ENCODE data around the gene SFXN1.
"Not testable (repeated sequence)": the region's sequence is repeated elsewhere in the genome, so short reads cannot be mapped to it uniquely, and the experiment has no call there.

The SFXN1 gene

GRCh38 chr5:175494264-175495183 lies 16.2 kb downstream of the SFXN1 start:
- H3K4me1 Mint-ChIP-seq (ENCODE audit: low read depth) = peaks cover 36% of the 10 kb centered on the region

GRCh38 chr5:175501759-175502158 lies 23.4 kb downstream of the SFXN1 start:
- H3K27me3 Mint-ChIP-seq (ENCODE audit: low read depth) = no peaks in the 10 kb centered on the region
- H3K9me3 Mint-ChIP-seq = no peaks in the 10 kb centered on the region
- peaks cover 27% of the 10 kb centered on the region for H3K4me1 Mint-ChIP-seq (ENCODE audit: low read depth)
- H3K4me3 Mint-ChIP-seq = no peak overlapping the region
- no peak overlapping the region for H3K27ac Mint-ChIP-seq
- peaks cover 47% of the 10 kb centered on the region for H3K36me3 Mint-ChIP-seq (ENCODE audit: low read depth)

More at GRCh38 chr5:175494264-175495183, 16.2 kb downstream of the SFXN1 start:
- H3K27me3 Mint-ChIP-seq (ENCODE audit: low read depth) = no peaks in the 10 kb centered on the region
- H3K4me3 Mint-ChIP-seq = no peak overlapping the region
- peaks cover 47% of the 10 kb centered on the region for H3K36me3 Mint-ChIP-seq (ENCODE audit: low read depth)
- H3K27ac Mint-ChIP-seq = peak overlapping the region; percentile 64
- no peaks in the 10 kb centered on the region for H3K9me3 Mint-ChIP-seq

- peaks cover 50% of the 10 kb centered on the region for H3K36me3 Mint-ChIP-seq (ENCODE audit: low read depth)
- H3K4me3 Mint-ChIP-seq; H3K9me3 Mint-ChIP-seq; H3K27me3 Mint-ChIP-seq (ENCODE audit: low read depth): not testable (repeated sequence)
- peak overlapping the region; percentile 71 for H3K27ac Mint-ChIP-seq
- H3K4me1 Mint-ChIP-seq (ENCODE audit: low read depth) = peaks cover 32% of the 10 kb centered on the region
Measured at GRCh38 chr5:175507671-175508070, 29.3 kb downstream of the SFXN1 start.

GRCh38 chr5:175508896-175509295 lies 30.5 kb downstream of the SFXN1 start:
- Mint-ChIP-seq H3K27me3 (ENCODE audit: low read depth) (no peaks in the 10 kb centered on the region), H3K4me1 (ENCODE audit: low read depth) (peaks cover 31% of the 10 kb centered on the region), H3K36me3 (ENCODE audit: low read depth) (peaks cover 53% of the 10 kb centered on the region), H3K27ac (peak overlapping the region; percentile 36), H3K9me3 (no peaks in the 10 kb centered on the region), H3K4me3 (no peak overlapping the region)

- Mint-ChIP-seq H3K27ac (peak overlapping the region; percentile 35), H3K4me1 (ENCODE audit: low read depth) (peaks cover 42% of the 10 kb centered on the region), H3K9me3 (peaks cover 3% of the 10 kb centered on the region), H3K27me3 (ENCODE audit: low read depth) (no peaks in the 10 kb centered on the region), H3K36me3 (ENCODE audit: low read depth) (peaks cover 69% of the 10 kb centered on the region), H3K4me3 (no peak overlapping the region)
Measured at GRCh38 chr5:175513297-175513696, 34.9 kb downstream of the SFXN1 start.

- Mint-ChIP-seq H3K9me3 (peaks cover 8% of the 10 kb centered on the region), H3K36me3 (ENCODE audit: low read depth) (peaks cover 73% of the 10 kb centered on the region), H3K4me3 (no peak overlapping the region), H3K27me3 (ENCODE audit: low read depth) (no peaks in the 10 kb centered on the region), H3K27ac (peak overlapping the region; percentile 35), H3K4me1 (ENCODE audit: low read depth) (peaks cover 43% of the 10 kb centered on the region)
Measured at GRCh38 chr5:175513726-175514125, 35.4 kb downstream of the SFXN1 start.

GRCh38 chr5:175516933-175517823 lies 38.8 kb downstream of the SFXN1 start:
- Mint-ChIP-seq H3K4me1 (ENCODE audit: low read depth) (peaks cover 56% of the 10 kb centered on the region), H3K9me3 (peaks cover 15% of the 10 kb centered on the region), H3K4me3 (peak overlapping the region; percentile 72), H3K27ac (peak overlapping the region; percentile 92), H3K36me3 (ENCODE audit: low read depth) (peaks cover 72% of the 10 kb centered on the region), H3K27me3 (ENCODE audit: low read depth) (no peaks in the 10 kb centered on the region)

- Mint-ChIP-seq H3K9me3 (peaks cover 15% of the 10 kb centered on the region), H3K4me1 (ENCODE audit: low read depth) (peaks cover 63% of the 10 kb centered on the region), H3K4me3 (peak overlapping the region; percentile 72), H3K27me3 (ENCODE audit: low read depth) (no peaks in the 10 kb centered on the region), H3K27ac (peak overlapping the region; percentile 92), H3K36me3 (ENCODE audit: low read depth) (peaks cover 74% of the 10 kb centered on the region)
Measured at GRCh38 chr5:175517824-175518450, 39.6 kb downstream of the SFXN1 start.

GRCh38 chr5:175519006-175519405 lies 40.6 kb downstream of the SFXN1 start:
- peaks cover 69% of the 10 kb centered on the region for H3K36me3 Mint-ChIP-seq (ENCODE audit: low read depth)
- H3K4me1 Mint-ChIP-seq (ENCODE audit: low read depth) = peaks cover 70% of the 10 kb centered on the region
- no peak overlapping the region for H3K4me3 Mint-ChIP-seq
- no peaks in the 10 kb centered on the region for H3K27me3 Mint-ChIP-seq (ENCODE audit: low read depth)
- peaks cover 15% of the 10 kb centered on the region for H3K9me3 Mint-ChIP-seq
- H3K27ac Mint-ChIP-seq = peak overlapping the region; percentile 66

- H3K36me3 Mint-ChIP-seq (ENCODE audit: low read depth) = peaks cover 73% of the 10 kb centered on the region
- H3K9me3 Mint-ChIP-seq = peaks cover 15% of the 10 kb centered on the region
- peaks cover 81% of the 10 kb centered on the region for H3K4me1 Mint-ChIP-seq (ENCODE audit: low read depth)
- peak overlapping the region; percentile 72 for H3K4me3 Mint-ChIP-seq
- H3K27me3 Mint-ChIP-seq (ENCODE audit: low read depth) = no peaks in the 10 kb centered on the region
- peak overlapping the region; percentile 93 for H3K27ac Mint-ChIP-seq
Measured at GRCh38 chr5:175520321-175520720, 42.0 kb downstream of the SFXN1 start.

- Mint-ChIP-seq H3K9me3 (peaks cover 15% of the 10 kb centered on the region), H3K4me1 (ENCODE audit: low read depth) (peaks cover 79% of the 10 kb centered on the region)
Measured at GRCh38 chr5:175520873-175521272, 42.5 kb downstream of the SFXN1 start.

GRCh38 chr5:175521313-175521833 lies 43.0 kb downstream of the SFXN1 start:
- peaks cover 77% of the 10 kb centered on the region for H3K4me1 Mint-ChIP-seq (ENCODE audit: low read depth)
- H3K4me3 Mint-ChIP-seq = peak overlapping the region; percentile 72
- H3K27ac Mint-ChIP-seq = peak overlapping the region; percentile 93

More at GRCh38 chr5:175520873-175521272, 42.5 kb downstream of the SFXN1 start:
- H3K36me3 Mint-ChIP-seq (ENCODE audit: low read depth) = peaks cover 72% of the 10 kb centered on the region
- H3K27me3 Mint-ChIP-seq (ENCODE audit: low read depth) = no peaks in the 10 kb centered on the region
- peak overlapping the region; percentile 93 for H3K27ac Mint-ChIP-seq
- peak overlapping the region; percentile 72 for H3K4me3 Mint-ChIP-seq

GRCh38 chr5:175523292-175523691 lies 44.9 kb downstream of the SFXN1 start:
- H3K9me3 Mint-ChIP-seq = peaks cover 12% of the 10 kb centered on the region
- peaks cover 61% of the 10 kb centered on the region for H3K4me1 Mint-ChIP-seq (ENCODE audit: low read depth)
- peaks cover 63% of the 10 kb centered on the region for H3K36me3 Mint-ChIP-seq (ENCODE audit: low read depth)
- peak overlapping the region; percentile 52 for H3K27ac Mint-ChIP-seq
- H3K4me3 Mint-ChIP-seq = peak overlapping the region; percentile 80
- no peaks in the 10 kb centered on the region for H3K27me3 Mint-ChIP-seq (ENCODE audit: low read depth)

More at GRCh38 chr5:175521313-175521833, 43.0 kb downstream of the SFXN1 start:
- H3K27me3 Mint-ChIP-seq (ENCODE audit: low read depth) = no peaks in the 10 kb centered on the region
- peaks cover 74% of the 10 kb centered on the region for H3K36me3 Mint-ChIP-seq (ENCODE audit: low read depth)
- H3K9me3 Mint-ChIP-seq = peaks cover 15% of the 10 kb centered on the region

GRCh38 chr5:175524211-175524610 lies 45.9 kb downstream of the SFXN1 start:
- Mint-ChIP-seq H3K36me3 (ENCODE audit: low read depth) (peaks cover 57% of the 10 kb centered on the region), H3K27me3 (ENCODE audit: low read depth) (no peaks in the 10 kb centered on the region), H3K27ac (peak overlapping the region; percentile 58), H3K4me1 (ENCODE audit: low read depth) (peaks cover 53% of the 10 kb centered on the region), H3K4me3 (peak overlapping the region; percentile 44), H3K9me3 (peaks cover 4% of the 10 kb centered on the region)
